Measurements from ENCODE around the gene EHD4. TPM values are rescaled to one million over a fixed set of nuclear protein-coding genes. Genes with fewer than 3 reads are reported as not detected.

EHD4 gene
- total RNA-seq, 4 donors from 2014 or later = 12.8 to 45.2 (median 26.1) TPM

DNA sequence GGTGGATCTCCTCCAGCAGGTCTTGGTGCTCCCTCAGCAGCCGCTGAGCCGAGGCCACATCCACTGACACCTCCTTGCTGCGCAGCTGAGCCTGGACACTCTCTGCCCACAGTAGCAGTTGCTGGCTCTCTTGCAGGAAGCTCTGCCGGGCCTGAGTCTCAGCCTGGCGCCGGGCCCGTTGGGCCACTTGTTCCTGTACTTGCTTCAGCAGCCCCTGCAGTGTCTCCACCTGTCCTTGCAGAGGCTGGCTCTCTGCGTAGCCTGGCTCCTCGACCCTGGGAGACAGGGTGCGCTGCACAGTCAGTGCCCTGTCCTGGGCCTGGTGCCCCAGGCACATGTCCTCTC lies 94.0 kb downstream of the EHD4 start:
- peaks cover 0 to 11% of the 10 kb centered on the region in 2 donors for H3K4me1 ChIP-seq
- TF ChIP-seq POLR2A (IDR thresholded peaks at IDR 0.05) = no peak
- no peaks in the 10 kb centered on the region for H3K27me3 ChIP-seq
- no peaks in the 10 kb centered on the region for H3K36me3 ChIP-seq
- H3K9me3 ChIP-seq = no peaks in the 10 kb centered on the region
- DNase-seq = no peak
- no peak overlapping the region for H3K27ac ChIP-seq
- no peak overlapping the region for H3K4me3 ChIP-seq
- intact Hi-C loops (cut with DNase I; ENCODE audit: low total_unique reads) = no loop called here

- Histone ChIP-seq H3K4me1 (peaks cover 0 to 11% of the 10 kb centered on the region in 2 donors), H3K9me3 (no peaks in the 10 kb centered on the region), H3K36me3 (no peaks in the 10 kb centered on the region), H3K27me3 (no peaks in the 10 kb centered on the region), H3K4me3 (no peak overlapping the region), H3K27ac (no peak overlapping the region)
- DNase-seq = no peak
- TF ChIP-seq CTCF (IDR thresholded peaks at IDR 0.05) = no peak
- TF ChIP-seq POLR2A (IDR thresholded peaks at IDR 0.05) = no peak
- intact Hi-C loops (cut with DNase I; ENCODE audit: low total_unique reads) = no loop called here
Observed at GRCh38 chr15:41877631-41878354, 94.6 kb downstream of the EHD4 start.

GRCh38 chr15:41876689-41877088 lies 95.7 kb downstream of the EHD4 start:
- no peak for DNase-seq

DNA sequence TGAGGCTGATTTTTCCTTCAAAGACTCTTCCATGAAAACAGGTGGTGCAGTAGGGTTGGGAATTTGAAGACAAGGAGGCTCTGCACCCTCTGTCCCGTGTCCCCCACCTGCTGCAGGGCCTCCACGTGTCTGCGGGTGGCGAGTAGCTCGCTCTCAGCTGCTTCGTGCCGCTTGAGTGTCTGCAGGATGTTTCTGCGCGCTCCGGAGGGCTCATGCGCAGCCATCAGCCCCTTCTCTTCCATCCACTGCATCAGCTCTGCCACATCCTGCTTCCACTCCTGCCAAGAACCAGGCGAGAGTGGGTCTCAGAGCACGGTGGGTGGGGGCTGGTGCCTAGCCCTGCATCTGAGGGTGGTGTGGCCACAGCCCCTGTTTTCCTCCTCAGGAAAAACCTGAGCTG lies 96.3 kb downstream of the EHD4 start:
- DNase-seq = no peak
- no peaks in the 10 kb centered on the region for H3K9me3 ChIP-seq
- intact Hi-C loops (cut with DNase I; ENCODE audit: low total_unique reads) = no loop called here
- H3K27me3 ChIP-seq = no peaks in the 10 kb centered on the region
- TF ChIP-seq CTCF (IDR thresholded peaks at IDR 0.05) (no peak), POLR2A (IDR thresholded peaks at IDR 0.05) (no peak)
- no peaks in the 10 kb centered on the region for H3K4me1 ChIP-seq
- H3K27ac ChIP-seq = no peak overlapping the region
- H3K4me3 ChIP-seq = no peak overlapping the region
- no peaks in the 10 kb centered on the region for H3K36me3 ChIP-seq

More at GRCh38 chr15:41876689-41877088, 95.7 kb downstream of the EHD4 start:
- Histone ChIP-seq H3K27ac (no peak overlapping the region), H3K27me3 (no peaks in the 10 kb centered on the region), H3K9me3 (no peaks in the 10 kb centered on the region), H3K4me1 (peaks cover 0 to 2% of the 10 kb centered on the region in 2 donors), H3K36me3 (no peaks in the 10 kb centered on the region), H3K4me3 (no peak overlapping the region)
- intact Hi-C loops (cut with DNase I; ENCODE audit: low total_unique reads) = no loop called here
- TF ChIP-seq CTCF (IDR thresholded peaks at IDR 0.05) = no peak

DNA sequence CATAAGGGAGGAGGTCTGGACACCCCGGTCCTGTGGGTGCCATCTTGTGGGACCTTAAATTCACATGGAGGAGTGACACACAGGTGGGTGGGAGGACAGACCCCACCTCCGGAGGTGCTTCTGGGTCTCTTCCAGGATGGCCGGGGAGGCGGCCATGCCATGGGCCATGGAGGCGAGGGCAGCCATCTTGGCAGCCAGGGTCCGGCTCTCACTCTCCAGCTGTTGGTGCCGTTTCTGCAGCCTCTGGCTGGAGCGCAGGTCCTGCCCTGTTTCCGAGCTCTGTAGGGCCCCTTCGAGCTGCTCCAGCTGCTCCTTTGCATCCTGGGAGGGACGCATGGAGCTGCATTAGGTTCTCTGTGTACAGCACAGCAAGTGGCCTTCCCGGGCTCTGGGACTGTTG lies 97.6 kb downstream of the EHD4 start:
- no peak for TF ChIP-seq CTCF (IDR thresholded peaks at IDR 0.05)
- TF ChIP-seq POLR2A (IDR thresholded peaks at IDR 0.05) = no peak
- H3K36me3 ChIP-seq = no peaks in the 10 kb centered on the region
- no peaks in the 10 kb centered on the region for H3K9me3 ChIP-seq
- no peaks in the 10 kb centered on the region for H3K27me3 ChIP-seq
- H3K4me3 ChIP-seq = no peak overlapping the region
- no peaks in the 10 kb centered on the region for H3K4me1 ChIP-seq
- DNase-seq = no peak
- intact Hi-C loops (cut with DNase I; ENCODE audit: low total_unique reads) = no loop called here
- H3K27ac ChIP-seq = no peak overlapping the region

DNA sequence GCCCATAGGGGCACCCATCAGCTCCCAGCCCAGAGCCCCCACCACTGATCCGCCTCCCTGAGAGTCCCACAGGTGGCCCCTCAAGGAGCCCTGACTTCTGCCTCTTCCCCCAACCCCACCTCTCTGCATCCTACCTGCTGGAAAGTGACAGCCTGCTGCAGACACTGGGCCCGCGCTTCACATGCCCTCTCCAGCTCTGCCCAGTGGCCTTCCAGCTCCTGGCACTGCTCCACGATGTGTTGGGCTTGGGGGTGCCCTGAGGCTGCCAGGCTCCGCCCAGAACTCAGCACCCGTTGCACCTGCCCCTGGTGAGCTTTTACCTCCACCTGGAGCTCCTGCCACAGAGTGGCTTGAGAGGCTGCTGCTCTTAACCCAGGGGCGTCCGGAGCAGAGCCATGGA lies 98.6 kb downstream of the EHD4 start:
- intact Hi-C loops (cut with DNase I; ENCODE audit: low total_unique reads) = no loop called here
- no peak for DNase-seq
- no peak overlapping the region for H3K4me3 ChIP-seq
- H3K4me1 ChIP-seq = no peaks in the 10 kb centered on the region
- no peaks in the 10 kb centered on the region for H3K9me3 ChIP-seq
- no peak overlapping the region for H3K27ac ChIP-seq
- no peaks in the 10 kb centered on the region for H3K27me3 ChIP-seq
- H3K36me3 ChIP-seq = no peaks in the 10 kb centered on the region
- TF ChIP-seq CTCF (IDR thresholded peaks at IDR 0.05) = no peak
- TF ChIP-seq POLR2A (IDR thresholded peaks at IDR 0.05) = no peak
